ENCODE data around the gene PGM2L1.
"Not testable (repeated sequence)": the region's sequence is repeated elsewhere in the genome, so short reads cannot be mapped to it uniquely, and the experiment has no call there.

PGM2L1 gene

GRCh38 chr11:74398244-74399159, at the start of gene PGM2L1:
Gene PGM2L1, minus strand, starts transcription at chr11:74398433. Its CDS starts 272 bp downstream, at chr11:74398161.
- peak; percentile 94 for DNase-seq (ENCODE audit: low spot score)

DNA sequence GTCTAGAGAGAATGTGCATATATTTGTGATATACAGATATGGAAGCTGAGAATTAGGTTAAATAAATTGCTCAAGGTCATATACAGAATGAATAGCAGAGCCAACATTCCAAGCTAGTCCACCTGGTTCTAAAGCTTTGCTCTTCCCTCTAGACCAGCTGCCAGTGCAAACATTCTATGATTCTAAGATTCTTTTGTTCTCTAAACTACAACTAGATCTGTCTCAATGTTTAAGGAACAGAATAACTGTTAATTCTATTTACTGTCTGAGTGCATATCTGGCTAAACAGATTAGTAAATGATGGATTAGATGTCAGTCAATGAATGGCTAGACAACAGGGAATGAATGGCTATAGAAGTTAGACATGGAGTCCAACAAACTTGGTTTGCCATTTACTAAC, 49.5 kb upstream of the PGM2L1 start:
- DNase-seq (ENCODE audit: low spot score) = no peak

GRCh38 chr11:74446532-74446938, 48.3 kb upstream of the PGM2L1 start:
- DNase-seq (ENCODE audit: low spot score) = no peak

DNA sequence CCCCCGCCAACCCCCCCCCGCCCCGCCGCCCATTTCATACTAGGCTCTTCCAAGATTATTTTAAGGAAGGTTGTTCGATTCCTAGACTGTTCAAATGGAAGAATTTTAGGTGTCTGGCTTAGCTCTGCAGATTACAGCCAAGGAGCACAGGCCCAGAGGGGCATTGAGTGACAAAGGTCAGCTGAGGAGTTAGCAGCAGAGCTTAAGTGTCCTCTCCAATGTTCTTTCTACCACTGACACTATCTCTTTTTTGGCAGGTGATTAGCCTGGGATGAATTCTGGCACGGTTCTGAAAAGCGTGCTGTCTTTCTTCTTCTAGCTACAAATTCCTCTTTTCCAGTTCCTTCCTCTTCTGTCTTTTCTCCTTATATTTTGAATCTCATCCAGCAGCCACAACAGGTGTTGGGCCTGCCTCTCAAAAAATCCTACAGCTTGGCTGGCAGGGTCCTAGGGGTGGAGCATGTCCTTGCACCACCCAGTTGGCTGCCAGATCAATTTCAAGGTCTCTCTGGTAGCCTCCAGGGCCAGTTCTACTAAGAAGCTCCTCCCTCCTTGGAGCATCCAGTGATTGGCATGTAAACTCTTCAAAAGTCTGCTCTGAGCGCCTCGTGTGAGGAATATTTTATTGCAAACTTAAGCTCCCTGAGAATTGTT, 46.1 kb upstream of the PGM2L1 start:
- no peak for DNase-seq (ENCODE audit: low spot score)

DNA sequence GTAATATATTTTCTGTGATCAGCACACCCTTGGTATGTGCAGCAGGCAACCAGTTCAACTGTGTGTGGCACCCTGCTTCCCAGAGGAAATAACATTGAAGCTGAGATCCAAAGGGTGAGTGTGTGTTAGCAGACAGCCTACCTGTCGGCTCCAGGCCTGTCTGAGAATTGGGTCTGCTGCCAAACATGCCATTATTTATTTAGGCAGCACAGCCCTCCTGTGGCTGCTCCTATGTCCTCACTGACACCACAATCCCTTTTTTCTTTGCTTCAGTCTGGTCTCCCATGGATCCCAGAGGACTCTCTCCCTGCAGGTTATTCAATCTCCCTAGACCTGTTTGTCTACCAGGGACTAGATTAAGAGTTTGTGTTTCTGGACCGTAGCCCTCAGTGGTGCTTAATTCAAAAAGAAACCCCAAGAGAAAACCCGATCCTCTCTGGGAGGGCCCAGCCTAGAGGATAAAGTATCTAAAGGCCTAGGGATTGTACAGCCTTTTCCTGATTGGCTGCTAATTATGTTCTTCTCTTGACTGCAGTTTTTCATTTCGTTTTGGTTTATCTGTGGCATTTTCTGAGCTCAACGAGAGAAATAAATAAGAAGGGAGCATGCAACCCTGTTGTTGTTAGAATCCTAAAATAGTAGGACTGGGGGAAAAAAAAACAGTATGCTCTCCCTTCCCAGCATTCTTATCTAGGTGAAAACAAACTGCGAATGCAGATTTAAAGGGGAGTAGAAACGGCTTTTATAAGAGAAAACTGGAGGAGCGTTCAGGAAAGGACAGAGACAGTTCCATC, 45.0 kb upstream of the PGM2L1 start:
- DNase-seq (ENCODE audit: low spot score) = no peak

- no peak for DNase-seq (ENCODE audit: low spot score)
Observed at GRCh38 chr11:74442636-74443035, 44.4 kb upstream of the PGM2L1 start.

DNA sequence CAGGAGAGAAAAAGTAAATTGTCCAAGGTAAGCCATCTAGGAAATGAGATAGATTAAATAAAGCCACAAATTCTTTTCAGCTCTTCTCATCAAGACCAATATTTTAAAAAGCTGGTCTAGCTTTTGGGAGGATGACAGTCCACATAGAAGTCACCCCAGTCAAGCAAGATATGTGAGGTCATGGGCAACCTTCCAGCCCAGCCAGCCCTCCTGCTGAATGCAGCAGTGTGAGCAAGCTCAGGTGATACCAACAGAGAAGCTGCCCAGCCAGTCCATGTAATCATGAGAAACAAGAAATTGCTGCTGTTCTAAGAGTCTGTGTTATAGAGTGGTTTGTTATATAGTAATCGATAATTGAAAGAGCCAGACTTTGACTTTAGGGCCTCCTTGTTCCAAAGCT, 40.4 kb upstream of the PGM2L1 start:
- DNase-seq (ENCODE audit: low spot score) = no peak

DNA sequence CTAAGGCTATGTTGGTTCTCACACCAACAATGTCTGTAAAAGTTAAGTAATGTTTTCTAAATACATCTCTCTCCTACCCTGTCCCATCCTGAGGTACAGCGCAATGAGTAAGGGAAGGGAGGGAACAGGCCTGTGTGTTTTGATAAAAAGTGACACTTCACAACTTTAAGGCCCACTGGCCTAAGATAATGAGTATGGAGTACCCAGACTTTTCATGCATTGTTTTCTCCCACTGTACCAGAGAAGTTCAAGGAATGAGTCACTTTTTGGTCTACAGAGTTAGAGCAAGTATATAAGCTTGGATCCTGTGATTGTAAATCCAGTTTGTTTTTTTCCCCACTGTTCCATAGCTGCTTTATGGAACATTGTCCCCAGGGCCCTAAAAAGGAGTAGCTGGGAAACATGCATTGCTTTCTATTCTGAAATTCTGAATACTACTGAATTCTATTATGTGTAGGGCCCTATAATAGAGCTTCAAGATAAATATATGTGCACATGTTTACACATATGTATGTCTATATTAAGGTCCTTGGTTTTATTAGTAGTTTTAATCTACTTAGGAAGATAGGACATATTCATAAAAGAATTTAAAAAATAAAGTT, 39.3 kb upstream of the PGM2L1 start:
- no peak for DNase-seq (ENCODE audit: low spot score)

DNA sequence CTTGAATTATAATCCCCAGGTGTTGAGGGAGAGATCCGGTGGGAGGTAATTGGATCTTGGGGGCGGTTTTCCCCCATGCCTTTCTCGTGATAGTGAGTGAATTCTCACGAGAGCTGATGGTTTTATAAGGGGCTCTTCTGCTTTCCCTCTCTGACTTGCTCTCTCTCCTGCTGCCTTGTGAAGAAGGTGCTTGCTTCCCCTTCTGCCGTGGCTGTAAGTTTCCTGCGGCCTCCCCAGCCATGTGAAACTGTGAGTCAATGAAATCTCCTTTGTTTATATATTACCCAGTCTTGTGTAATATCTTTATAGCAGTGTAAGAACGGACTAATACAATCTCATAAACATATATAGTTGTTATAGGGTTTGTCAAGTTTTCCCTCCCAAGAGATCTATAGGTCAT, 36.3 kb upstream of the PGM2L1 start:
- no peak for DNase-seq (ENCODE audit: low spot score)

DNA sequence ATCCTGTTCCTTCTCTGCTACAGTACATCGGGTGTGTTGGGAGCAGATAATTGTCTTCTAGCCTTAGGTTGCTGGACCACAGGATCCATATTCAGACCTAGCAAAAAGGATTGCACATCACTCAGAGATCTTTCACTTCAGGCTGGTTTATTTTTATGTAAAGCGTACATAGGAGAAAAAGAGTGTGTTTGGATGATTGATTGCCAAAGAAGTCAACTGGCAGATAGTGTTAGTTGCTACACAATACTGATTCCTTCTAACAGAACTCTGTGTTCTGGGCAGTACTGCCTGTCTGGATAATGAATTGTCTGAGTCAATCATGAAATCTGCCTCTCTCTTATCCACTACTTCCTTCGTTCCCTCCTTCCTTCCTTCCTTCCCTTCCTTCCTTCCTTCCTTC, 31.0 kb upstream of the PGM2L1 start:
- no peak for DNase-seq (ENCODE audit: low spot score)

- no peak for DNase-seq (ENCODE audit: low spot score)
Observed at GRCh38 chr11:74427384-74427886, 29.2 kb upstream of the PGM2L1 start.

GRCh38 chr11:74425100-74425499, 26.9 kb upstream of the PGM2L1 start:
- DNase-seq (ENCODE audit: low spot score) = no peak

- DNase-seq (ENCODE audit: low spot score) = no peak
Observed at GRCh38 chr11:74418509-74418895, 20.3 kb upstream of the PGM2L1 start.

- no peak for DNase-seq (ENCODE audit: low spot score)
Observed at GRCh38 chr11:74417860-74418508, 19.8 kb upstream of the PGM2L1 start.

- DNase-seq (ENCODE audit: low spot score) = peak; percentile 38
Observed at GRCh38 chr11:74417379-74417804, 19.2 kb upstream of the PGM2L1 start.

DNA sequence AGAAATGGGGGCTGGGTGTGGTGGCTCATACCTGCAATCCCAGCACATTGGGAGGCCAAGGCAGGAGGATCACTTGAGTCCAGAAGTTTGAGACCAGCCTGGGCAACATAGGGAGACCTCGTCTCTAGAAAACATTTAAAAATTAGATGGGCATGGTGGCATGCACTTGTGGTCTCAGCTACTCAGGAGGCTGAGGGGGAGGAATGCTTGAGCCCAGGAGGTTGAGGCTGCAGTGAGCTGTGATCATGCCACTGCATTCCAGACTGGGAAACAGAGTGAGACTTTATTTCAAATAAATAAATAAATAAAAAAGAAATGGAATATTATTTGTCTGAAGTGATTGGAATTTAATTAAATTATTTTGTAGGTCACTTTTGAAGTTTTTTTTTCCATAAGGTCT, 18.7 kb upstream of the PGM2L1 start:
- DNase-seq (ENCODE audit: low spot score) = not testable (repeated sequence)

DNA sequence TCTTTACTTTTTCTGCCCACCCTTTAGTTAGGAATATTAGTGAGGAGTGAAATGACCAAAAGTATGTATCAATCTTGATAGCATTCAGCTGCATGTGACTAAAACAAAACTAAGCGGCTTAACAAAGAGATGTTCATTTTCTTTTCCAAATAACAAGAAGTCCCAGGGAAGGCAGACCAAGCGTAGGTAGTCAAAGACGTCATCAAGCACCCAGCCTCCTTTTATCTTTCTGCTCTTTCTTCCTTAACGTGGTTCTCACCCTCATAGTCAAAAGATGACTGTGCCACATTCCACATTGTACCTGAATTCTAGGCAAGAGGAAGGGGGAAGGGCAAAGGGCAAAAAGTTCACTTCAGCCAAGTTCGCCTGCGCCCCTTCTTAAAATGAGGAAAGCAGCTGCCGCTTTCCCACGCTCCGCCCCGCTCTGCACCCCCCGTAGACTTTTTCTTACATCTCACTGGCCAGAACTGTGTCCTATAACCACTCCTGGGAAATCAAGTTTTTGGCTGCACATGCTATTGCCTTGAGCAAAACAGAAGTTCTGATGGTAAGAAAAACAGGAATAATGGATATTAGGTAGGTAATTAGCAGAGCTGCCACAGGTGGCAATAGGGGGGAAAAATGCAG, 14.6 kb upstream of the PGM2L1 start:
- no peak for DNase-seq (ENCODE audit: low spot score)

DNA sequence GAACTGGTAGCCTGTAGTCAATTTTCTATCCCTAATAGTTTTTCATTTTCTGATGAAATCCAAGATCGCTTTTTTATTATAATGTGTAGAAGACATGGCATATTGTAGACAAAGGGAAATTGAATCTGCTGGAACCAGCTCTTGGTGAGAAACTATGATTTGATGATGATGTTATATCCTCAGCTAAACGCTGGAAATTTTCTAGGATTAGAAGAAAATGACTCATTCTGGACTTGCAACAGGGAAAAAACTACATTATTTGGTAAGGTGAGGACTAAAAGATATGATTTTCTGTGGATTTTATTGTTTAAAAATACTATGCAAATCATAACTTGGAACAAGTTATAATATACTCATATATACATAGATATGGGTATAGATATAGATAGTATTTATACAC, 14.1 kb upstream of the PGM2L1 start:
- no peak for DNase-seq (ENCODE audit: low spot score)

- no peak for DNase-seq (ENCODE audit: low spot score)
Observed at GRCh38 chr11:74409633-74410032, 11.4 kb upstream of the PGM2L1 start.

DNA sequence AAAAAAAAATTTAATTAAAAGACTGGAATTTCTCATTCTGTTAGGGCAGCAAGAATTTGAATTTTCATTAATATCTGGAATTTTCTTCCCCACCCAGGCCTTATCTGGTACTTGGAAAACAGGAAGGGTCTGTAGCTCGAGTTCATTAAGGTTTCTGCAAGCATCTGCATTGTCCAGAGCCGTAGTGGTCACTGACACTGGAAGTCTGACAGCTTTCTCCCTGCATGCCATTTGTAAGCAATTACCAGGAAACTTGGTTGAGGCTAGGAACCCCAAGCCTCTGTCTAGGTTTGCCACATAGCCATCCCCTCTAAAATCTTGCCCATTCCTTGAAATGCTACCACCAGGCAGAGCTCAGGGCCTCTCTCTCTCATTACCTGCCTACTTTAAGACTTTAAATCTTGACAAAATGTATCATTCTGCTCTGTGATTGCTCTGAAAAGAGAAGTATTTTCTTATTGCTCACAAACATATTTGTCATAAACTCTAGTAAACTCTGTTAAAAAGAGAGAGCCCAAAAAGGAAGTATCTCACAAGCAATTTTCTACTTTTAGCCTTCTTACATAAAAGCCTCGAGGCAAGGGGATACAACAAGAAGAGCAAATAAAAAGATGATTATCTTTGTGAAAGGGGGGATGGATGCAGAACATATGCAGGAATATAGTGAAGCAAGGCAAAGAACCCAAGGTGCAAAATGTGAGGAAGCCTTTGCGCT, 5.5 kb upstream of the PGM2L1 start:
- DNase-seq (ENCODE audit: low spot score) = no peak

Data from CD4-positive, alpha-beta T cell treated with Interleukin-15 for 4 hours (primary cell).